AG09309 (cell line): ENCODE data around the gene MCM7.
A peak's percentile ranks its signal among the peaks of the same experiment; 100 is the strongest.

Source experiments
- DNase-seq: peaks from one replicate; pipeline ENCODE4 v3.0.0-alpha.2; 2010; ENCODE audit warnings: low read depth
- H3K4me3 ChIP-seq: 2 replicates; pipeline ENCODE4 v1.5.1; 2011; ENCODE audit warnings: mild to moderate bottlenecking, low read depth, low read length, moderate library complexity; ENCODE audit not compliant: control insufficient read depth
- CTCF ChIP-seq: IDR thresholded peaks from 2 replicates; pipeline ENCODE4 v1.5.1; 2011; ENCODE audit warnings: mild to moderate bottlenecking, low read depth, low read length, inconsistent platforms; ENCODE audit not compliant: insufficient read depth, control insufficient read depth; ENCODE audit errors: missing control alignments

MCM7 gene

GRCh38 chr7:100063376-100063775 lies 37.8 kb downstream of the MCM7 start:
- H3K4me3 ChIP-seq = no peak overlapping the region
- DNase-seq = no peak
- TF ChIP-seq CTCF = no peak

- TF ChIP-seq CTCF = no peak
- no peak for DNase-seq
- no peak overlapping the region for H3K4me3 ChIP-seq
Observed at GRCh38 chr7:100061518-100062193, 39.5 kb downstream of the MCM7 start.

- TF ChIP-seq CTCF = no peak
- H3K4me3 ChIP-seq = no peak overlapping the region
- DNase-seq = no peak
Observed at GRCh38 chr7:100059251-100059739, 41.9 kb downstream of the MCM7 start.

- H3K4me3 ChIP-seq = no peak overlapping the region
- DNase-seq = no peak
- TF ChIP-seq CTCF = no peak
Observed at GRCh38 chr7:100057006-100057405, 44.2 kb downstream of the MCM7 start.

- TF ChIP-seq CTCF = peak; percentile 27
- no peak overlapping the region for H3K4me3 ChIP-seq
- no peak for DNase-seq
Observed at GRCh38 chr7:100053215-100053614, 48.0 kb downstream of the MCM7 start.

GRCh38 chr7:100051611-100052010 lies 49.6 kb downstream of the MCM7 start:
- TF ChIP-seq CTCF = no peak
- no peak overlapping the region for H3K4me3 ChIP-seq

More at GRCh38 chr7:100051611-100052010, 49.6 kb downstream of the MCM7 start:
- DNase-seq = no peak
